ENCODE results near the gene TMEM178B.
"Not testable (repeated sequence)": the region's sequence is repeated elsewhere in the genome, so short reads cannot be mapped to it uniquely, and the experiment has no call there.

DNA sequence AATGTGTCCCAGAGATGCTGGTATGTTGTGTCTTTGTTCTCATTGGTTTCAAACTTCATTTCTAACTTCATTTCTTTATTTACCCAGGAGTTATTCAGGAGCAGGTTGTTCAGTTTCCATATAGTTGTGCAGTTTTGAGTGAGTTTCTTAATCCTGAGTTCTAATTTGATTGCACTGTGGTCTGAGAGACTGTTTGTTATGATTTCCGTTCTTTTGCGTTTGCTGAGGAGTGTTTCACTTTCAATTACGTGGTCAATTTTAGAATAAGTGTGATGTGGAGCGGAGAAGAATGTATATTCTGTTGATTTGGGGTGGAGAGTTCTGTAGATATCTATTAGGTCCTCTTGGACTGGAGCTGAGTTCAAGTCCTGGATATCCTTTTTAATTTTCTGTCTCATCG lies 103.3 kb downstream of the TMEM178B start:
- TF ChIP-seq, protein P1, sequence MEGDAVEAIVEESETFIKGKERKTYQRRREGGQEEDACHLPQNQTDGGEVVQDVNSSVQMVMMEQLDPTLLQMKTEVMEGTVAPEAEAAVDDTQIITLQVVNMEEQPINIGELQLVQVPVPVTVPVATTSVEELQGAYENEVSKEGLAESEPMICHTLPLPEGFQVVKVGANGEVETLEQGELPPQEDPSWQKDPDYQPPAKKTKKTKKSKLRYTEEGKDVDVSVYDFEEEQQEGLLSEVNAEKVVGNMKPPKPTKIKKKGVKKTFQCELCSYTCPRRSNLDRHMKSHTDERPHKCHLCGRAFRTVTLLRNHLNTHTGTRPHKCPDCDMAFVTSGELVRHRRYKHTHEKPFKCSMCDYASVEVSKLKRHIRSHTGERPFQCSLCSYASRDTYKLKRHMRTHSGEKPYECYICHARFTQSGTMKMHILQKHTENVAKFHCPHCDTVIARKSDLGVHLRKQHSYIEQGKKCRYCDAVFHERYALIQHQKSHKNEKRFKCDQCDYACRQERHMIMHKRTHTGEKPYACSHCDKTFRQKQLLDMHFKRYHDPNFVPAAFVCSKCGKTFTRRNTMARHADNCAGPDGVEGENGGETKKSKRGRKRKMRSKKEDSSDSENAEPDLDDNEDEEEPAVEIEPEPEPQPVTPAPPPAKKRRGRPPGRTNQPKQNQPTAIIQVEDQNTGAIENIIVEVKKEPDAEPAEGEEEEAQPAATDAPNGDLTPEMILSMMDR (IDR thresholded peaks at IDR 0.05), result not testable (repeated sequence)
- TF ChIP-seq NFIC (IDR thresholded peaks at IDR 0.05; ENCODE audit: borderline replicate concordance); EZH2phosphoT487 (IDR thresholded peaks at IDR 0.05; ENCODE audit: borderline replicate concordance, low read depth): not testable (repeated sequence)
- TF ChIP-seq, protein P2, sequence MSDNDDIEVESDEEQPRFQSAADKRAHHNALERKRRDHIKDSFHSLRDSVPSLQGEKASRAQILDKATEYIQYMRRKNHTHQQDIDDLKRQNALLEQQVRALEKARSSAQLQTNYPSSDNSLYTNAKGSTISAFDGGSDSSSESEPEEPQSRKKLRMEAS (IDR thresholded peaks at IDR 0.05; ENCODE audit: low read depth), result not testable (repeated sequence)

Measured in SK-N-SH (cell line).